ENCODE measurements around the gene TXNRD2. TPM values are rescaled to one million over a fixed set of nuclear protein-coding genes. Genes with fewer than 3 reads are reported as not detected.

The TXNRD2 gene
- total and polyA plus RNA-seq, 2 donors, result 14.5 to 18.1 TPM

DNA sequence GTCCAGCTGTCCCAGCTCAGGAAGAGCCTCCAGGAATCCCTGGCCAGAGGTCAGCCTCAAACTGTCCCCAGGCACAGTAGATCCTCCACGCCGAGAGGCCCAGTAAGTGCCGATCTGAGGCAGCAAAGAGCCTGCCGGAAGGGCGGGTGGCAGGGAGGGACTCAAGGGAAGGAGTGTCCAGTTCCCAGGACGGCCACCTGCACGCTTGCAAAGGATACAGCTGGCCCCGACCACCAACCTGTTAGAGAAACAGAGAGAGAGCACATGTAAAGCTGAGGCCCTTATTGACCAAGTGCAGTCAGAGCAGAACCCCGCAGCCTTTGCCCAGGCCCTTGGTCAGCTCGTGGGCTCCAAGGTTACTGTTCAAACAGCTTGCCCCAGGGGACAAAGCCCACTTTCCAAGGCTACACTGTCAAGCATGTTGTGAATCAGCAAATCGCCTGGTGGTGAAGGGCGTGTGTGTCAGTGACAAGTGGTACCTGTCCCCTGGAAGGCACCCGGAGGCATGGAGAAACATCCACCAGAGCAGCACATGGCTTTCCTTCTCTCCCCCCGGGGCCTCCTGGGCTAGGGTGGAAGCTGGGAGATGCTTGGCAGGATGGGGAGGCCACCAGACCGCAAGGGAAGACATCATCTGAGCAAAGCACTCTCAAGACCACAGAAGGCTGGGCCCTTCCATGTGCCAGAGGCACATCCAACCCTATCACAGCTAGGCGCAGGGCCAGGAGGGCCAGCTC, 42.6 kb downstream of the TXNRD2 start:
- DNase-seq (ENCODE audit: extremely low spot score), result no peak
- Histone ChIP-seq H3K27ac (ENCODE audit: low read depth) (no peak overlapping the region), H3K4me3 (ENCODE audit: low read depth, low read length) (no peak overlapping the region), H3K4me1 (ENCODE audit: insufficient read depth) (no peaks in the 10 kb centered on the region), H3K36me3 (ENCODE audit: insufficient read depth) (peaks cover 2% of the 10 kb centered on the region)
- WGBS, result 90% methylated on average over 16 of the region's 16 CpGs

DNA sequence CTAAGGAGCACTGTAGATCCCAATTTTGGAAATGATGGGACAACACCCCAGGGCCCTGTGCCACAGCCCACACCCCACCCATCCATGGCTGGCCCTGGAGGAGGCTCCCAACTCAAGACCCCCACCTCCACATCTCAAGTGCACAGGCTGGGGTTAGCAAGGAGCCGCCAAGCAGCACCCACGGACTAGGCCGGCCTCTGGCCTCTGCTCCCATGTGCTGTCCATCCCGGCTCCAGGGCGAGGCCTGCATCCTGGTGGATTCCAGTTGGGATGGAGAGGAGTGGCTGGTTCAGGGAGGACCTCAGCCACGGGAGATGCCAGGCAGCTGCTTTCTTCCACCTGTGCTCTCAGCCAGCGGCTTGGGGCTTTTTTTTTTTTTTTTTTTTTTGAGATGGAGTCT, 43.5 kb downstream of the TXNRD2 start:
- Histone ChIP-seq H3K4me3 (ENCODE audit: low read depth, low read length) (no peak overlapping the region), H3K27ac (ENCODE audit: low read depth) (no peak overlapping the region), H3K4me1 (ENCODE audit: insufficient read depth) (no peaks in the 10 kb centered on the region), H3K36me3 (ENCODE audit: insufficient read depth) (peaks cover 2% of the 10 kb centered on the region)
- WGBS, result 93% methylated on average over 7 of the region's 7 CpGs
- DNase-seq (ENCODE audit: extremely low spot score), result no peak

DNA sequence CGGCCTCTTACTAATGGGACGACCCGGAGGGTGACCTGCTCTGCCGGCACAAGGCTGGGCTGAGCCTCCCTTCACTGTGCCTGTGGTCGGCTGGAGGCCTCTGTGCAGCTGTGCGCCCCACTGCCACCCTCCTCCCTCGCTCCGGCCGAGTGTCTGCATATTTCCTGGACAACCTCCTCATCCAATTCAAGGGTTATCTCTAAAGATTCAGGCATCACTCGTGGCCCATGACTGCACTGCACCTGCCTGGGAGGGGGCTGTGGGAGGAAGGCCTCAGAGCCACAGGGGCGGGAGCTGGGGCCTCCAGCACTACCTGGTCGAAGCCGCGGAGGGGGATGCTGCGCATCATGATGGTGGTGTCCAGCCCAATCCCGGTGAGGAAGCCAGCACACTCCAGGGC, 43.9 kb downstream of the TXNRD2 start:
- no peaks in the 10 kb centered on the region for H3K4me1 ChIP-seq (ENCODE audit: insufficient read depth)
- no peak overlapping the region for H3K27ac ChIP-seq (ENCODE audit: low read depth)
- H3K36me3 ChIP-seq (ENCODE audit: insufficient read depth), result peaks cover 2% of the 10 kb centered on the region
- WGBS, result 89% methylated on average over 16 of the region's 16 CpGs
- H3K4me3 ChIP-seq (ENCODE audit: low read depth, low read length), result no peak overlapping the region
- DNase-seq (ENCODE audit: extremely low spot score), result no peak

DNA sequence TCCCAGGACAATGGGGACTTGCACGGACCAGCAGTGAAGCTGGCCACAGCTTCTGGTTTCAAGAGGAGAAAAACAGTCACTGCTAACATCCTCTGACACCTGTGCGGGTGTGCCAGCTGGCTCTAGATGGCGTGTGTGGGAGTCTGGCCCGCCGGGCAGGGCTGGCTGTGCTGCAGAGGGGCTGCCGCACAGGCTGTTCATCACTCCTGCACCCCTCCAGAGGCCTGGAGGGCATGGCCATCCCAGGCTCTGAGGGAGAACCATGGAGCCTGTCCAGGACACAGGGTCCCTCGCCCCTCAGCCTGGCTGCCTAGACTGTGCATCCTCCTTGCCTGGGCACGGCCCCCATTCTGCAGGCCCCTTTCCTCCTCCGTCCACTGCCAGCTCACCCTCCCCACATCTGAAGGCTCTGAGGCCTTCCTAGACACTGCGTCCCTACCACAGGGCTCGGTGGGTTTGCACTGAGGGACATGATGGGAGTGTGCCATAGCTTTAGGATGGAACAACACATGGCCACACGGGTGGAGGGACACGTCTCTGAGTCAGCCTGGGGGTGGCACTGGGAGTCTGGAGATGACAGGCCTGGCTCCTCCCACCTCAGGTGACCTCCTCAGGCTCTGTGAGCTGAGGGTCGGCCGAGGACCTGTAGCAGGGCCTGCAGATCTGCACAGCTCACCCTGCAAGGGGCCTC, 44.8 kb downstream of the TXNRD2 start:
- H3K27ac ChIP-seq (ENCODE audit: low read depth), result no peak overlapping the region
- peaks cover 2% of the 10 kb centered on the region for H3K4me1 ChIP-seq (ENCODE audit: insufficient read depth)
- whole genome bisulfite sequencing, result 87% methylated on average over 15 of the region's 15 CpGs
- no peak for DNase-seq (ENCODE audit: extremely low spot score)
- H3K36me3 ChIP-seq (ENCODE audit: insufficient read depth), result peaks cover 2% of the 10 kb centered on the region
- no peak overlapping the region for H3K4me3 ChIP-seq (ENCODE audit: low read depth, low read length)

DNA sequence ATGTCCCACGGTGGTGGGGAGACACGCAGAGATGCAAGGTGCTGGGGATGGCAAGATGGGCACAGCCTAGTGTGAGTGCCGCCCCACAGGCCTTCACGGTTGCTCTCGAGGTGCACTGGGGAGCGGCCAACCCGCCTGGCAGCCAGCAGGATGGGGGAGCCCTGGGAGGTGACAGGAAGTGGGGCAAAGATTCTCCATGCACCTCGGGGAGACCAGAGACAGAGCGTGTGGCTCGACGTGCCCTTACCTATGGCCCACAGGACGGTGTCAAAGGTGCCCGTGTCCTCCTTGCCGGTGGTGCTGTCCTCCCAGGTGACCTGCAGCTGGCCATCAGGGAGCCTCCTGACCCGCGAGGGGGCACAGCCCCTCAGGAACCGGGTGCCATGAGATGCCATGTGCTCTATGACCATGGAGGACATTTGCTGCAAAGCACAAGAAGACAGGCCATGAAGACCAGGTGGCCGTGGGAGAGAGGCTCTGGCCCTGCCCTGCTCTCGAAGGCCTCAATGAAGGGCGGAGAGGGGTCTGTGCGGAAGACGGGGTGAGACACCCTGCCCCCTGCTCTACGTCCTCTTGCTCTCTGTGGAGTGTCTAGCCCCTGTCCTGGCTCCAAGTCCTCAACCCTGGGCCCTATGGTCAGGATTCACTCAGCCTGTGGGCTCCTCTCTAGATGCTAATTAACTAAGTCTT, 46.3 kb downstream of the TXNRD2 start:
- WGBS, result 92% methylated on average over 23 of the region's 23 CpGs
- H3K36me3 ChIP-seq (ENCODE audit: insufficient read depth), result no peaks in the 10 kb centered on the region

DNA sequence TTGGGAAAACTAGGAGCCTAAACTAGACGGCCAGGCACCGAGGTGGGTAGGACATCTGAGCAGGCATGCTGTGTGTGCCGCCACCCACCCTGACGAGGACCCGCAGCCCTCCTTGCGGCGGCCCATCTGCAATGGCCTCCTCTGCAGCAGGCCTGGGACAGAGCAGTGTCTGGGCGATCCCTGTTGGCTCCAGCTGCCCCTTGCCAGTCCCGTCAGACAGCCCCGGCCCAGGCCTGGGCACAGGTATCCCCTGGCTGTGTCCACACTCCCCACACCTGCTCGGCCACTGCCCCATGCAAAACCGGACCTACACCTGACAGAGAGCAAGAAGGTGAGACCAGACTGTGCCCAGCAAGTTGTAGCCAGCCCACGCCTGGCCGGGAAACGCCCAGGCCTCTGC, 48.3 kb downstream of the TXNRD2 start:
- Histone ChIP-seq H3K4me1 (ENCODE audit: insufficient read depth) (peaks cover 2% of the 10 kb centered on the region), H3K36me3 (ENCODE audit: insufficient read depth) (no peaks in the 10 kb centered on the region), H3K27ac (ENCODE audit: low read depth) (no peak overlapping the region), H3K4me3 (ENCODE audit: low read depth, low read length) (no peak overlapping the region)
- no peak for DNase-seq (ENCODE audit: extremely low spot score)
- WGBS, result 93% methylated on average over 15 of the region's 15 CpGs

More for the DNA sequence above, 46.3 kb downstream of the TXNRD2 start:
- DNase-seq (ENCODE audit: extremely low spot score), result no peak
- Histone ChIP-seq H3K27ac (ENCODE audit: low read depth) (no peak overlapping the region), H3K4me3 (ENCODE audit: low read depth, low read length) (no peak overlapping the region), H3K4me1 (ENCODE audit: insufficient read depth) (peaks cover 2% of the 10 kb centered on the region)

DNA sequence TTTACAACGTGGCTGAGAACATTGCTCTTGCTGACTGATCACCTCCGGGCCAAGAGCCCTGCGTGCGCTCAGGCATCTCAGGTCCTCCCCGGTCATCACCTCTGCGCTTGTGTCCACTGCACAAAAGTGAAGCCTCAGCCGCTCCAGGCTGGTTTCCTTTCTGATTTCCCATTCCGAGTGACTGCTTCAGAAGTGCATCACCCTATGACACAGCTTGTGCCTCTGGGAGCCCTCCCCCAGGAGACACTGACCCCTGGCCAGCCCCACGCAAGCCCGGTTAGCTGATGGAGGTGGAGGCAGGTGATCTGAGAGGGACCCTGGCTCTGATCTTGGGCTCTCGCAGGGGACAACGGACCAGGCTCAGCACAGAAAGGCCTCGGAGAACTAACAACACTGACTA, 48.7 kb downstream of the TXNRD2 start:
- Histone ChIP-seq H3K27ac (ENCODE audit: low read depth) (no peak overlapping the region), H3K4me1 (ENCODE audit: insufficient read depth) (peaks cover 2% of the 10 kb centered on the region), H3K36me3 (ENCODE audit: insufficient read depth) (no peaks in the 10 kb centered on the region), H3K4me3 (ENCODE audit: low read depth, low read length) (no peak overlapping the region)
- 82% methylated on average over 13 of the region's 13 CpGs for WGBS
- no peak for DNase-seq (ENCODE audit: extremely low spot score)

DNA sequence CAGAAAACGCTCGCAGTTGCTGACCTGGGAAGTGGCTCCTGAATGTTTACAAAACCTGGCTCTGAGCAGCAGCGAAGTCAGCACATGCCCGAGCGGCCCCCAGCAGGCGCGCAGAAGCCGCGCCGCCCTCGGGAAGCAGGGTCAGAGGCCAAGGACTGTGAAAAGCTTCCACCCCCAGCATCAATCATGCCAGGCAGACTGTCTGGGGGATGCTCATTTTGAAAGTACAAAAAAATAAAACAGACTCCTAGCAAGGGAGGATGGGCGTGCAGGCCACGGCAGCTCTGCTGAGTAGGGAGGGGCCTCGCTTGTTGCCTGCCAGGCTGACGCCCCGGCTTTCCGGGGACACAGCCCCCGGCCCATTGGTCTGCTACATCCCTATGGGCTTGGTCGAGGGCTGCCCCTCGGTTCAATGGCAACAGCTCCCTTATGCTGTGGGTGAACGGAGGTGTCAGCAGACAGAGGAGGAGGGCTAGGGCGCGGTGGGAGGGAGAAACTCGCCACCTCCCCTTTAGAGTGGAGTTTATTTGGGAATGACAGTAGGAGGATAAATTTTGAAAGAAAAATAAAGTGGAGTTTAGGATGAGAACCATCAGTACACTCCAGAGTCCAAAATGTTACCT, 49.2 kb downstream of the TXNRD2 start:
- H3K27ac ChIP-seq (ENCODE audit: low read depth), result no peak overlapping the region
- H3K36me3 ChIP-seq (ENCODE audit: insufficient read depth), result no peaks in the 10 kb centered on the region
- H3K4me3 ChIP-seq (ENCODE audit: low read depth, low read length), result no peak overlapping the region
- DNase-seq (ENCODE audit: extremely low spot score), result no peak
- WGBS, result 46% methylated on average over 24 of the region's 24 CpGs
- H3K4me1 ChIP-seq (ENCODE audit: insufficient read depth), result peaks cover 2% of the 10 kb centered on the region

DNA sequence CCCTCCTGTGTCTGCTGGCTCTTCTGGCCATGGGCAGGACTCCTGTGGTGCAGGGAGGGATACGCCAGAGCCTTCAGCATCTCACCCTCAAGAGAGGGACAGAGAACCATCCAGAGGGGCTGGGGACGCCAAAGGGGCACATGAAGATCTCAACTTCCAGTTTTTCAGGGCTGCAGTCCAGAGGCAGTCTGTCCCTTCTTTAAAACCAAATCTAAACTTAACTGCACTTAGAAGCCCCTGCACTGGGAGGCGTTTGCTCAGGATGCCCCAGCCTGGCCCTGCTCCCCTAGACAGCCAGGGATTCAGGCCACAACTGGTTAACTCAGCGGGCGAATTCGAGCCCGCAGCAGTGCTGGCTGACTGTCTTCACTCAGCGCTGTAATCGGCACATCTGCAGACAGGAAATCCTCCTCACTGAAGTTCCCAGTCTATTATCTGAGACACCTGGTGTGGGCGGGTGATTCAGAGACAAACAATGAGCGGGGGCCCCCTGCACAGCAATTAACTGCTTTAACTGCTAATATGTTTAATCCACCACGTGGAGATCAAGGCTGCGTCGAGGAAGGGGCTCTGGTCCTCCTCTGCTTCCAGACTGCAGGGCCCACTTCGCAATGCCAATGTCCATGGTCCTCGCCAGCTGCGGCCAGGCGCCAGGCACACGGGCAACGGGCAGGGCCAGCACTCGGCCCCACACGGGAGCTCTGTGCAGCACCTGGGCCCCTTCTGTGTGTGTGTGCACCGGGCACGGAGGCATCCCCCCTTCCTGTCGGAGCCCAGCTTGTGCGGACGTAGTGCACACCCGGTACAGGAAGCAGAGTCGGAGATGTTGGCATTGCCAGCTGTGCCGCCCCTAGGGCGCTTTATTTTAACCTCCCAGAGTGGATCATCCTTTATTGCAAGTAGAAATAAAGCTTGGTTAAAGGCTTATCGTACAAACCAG, 50.0 kb downstream of the TXNRD2 start:
- Histone ChIP-seq H3K4me1 (ENCODE audit: insufficient read depth) (peaks cover 2% of the 10 kb centered on the region), H3K4me3 (ENCODE audit: low read depth, low read length) (no peak overlapping the region), H3K27ac (ENCODE audit: low read depth) (no peak overlapping the region), H3K36me3 (ENCODE audit: insufficient read depth) (no peaks in the 10 kb centered on the region)
- 42% methylated on average over 32 of the region's 32 CpGs for WGBS
- no peak for DNase-seq (ENCODE audit: extremely low spot score)

DNA sequence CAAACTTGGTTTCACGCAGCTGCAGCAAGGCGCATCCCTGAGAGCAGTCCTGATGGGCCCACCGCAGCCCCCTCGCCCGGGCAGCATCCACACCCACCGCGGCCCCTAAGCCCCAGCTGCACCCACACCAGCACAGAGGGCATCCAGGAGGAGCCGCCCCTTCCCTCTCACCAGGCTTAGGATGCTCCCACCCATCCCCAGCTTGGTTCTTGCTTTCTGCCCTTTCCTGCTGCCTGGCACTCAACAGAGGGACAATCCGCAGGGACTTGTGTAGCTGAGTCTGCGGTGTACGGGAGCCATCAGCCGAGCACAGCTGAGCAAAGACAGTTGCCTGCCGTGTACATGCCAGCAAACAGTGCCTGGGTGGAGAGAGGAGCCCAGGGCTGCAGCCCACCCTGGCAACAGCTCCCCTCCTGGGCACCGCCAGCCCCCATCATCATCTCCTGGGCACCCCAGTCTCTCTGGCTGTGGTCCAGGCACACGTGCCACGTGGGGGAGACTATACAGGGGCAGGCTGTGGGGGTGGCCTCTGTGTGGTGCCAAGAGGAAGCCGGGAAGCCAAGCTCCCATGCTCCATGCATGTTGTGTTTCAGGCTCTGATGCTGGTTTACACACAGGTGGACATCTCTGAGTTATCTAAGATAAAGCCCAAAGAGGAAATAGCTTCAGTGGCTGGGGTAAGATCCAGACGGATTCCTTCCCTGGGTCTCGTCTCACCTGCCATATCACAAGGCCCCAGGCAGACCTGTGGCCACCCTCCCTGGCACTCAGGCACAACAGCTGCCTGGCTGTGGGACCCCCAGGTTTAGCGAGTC, 50.9 kb downstream of the TXNRD2 start:
- no peak for DNase-seq (ENCODE audit: extremely low spot score)
- no peak overlapping the region for H3K27ac ChIP-seq (ENCODE audit: low read depth)
- H3K36me3 ChIP-seq (ENCODE audit: insufficient read depth), result no peaks in the 10 kb centered on the region
- peaks cover 2% of the 10 kb centered on the region for H3K4me1 ChIP-seq (ENCODE audit: insufficient read depth)
- no peak overlapping the region for H3K4me3 ChIP-seq (ENCODE audit: low read depth, low read length)
- 83% methylated on average over 20 of the region's 20 CpGs for WGBS

DNA sequence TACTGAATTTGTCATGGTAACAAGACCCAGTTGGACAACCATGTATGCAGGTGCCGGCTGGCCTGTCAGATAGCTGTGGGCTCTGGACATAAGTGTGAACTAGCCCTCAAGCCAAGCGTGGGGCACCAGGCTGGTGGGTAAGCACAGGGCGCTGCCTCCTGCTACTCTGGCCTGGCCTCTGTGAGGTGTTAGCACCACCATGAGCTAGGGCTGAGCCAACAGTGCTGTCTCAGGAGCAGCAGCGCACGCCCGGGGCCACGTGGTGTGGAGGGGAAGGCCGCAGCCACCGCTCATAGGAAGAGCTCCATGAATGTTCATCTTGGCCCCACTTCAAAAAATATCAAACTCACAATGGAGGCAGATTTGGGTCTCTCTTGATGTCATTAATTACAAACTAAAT, 51.7 kb downstream of the TXNRD2 start:
- no peak for DNase-seq (ENCODE audit: extremely low spot score)
- Histone ChIP-seq H3K4me3 (ENCODE audit: low read depth, low read length) (no peak overlapping the region), H3K36me3 (ENCODE audit: insufficient read depth) (no peaks in the 10 kb centered on the region), H3K4me1 (ENCODE audit: insufficient read depth) (peaks cover 2% of the 10 kb centered on the region), H3K27ac (ENCODE audit: low read depth) (no peak overlapping the region)
- 92% methylated on average over 9 of the region's 9 CpGs for WGBS

DNA sequence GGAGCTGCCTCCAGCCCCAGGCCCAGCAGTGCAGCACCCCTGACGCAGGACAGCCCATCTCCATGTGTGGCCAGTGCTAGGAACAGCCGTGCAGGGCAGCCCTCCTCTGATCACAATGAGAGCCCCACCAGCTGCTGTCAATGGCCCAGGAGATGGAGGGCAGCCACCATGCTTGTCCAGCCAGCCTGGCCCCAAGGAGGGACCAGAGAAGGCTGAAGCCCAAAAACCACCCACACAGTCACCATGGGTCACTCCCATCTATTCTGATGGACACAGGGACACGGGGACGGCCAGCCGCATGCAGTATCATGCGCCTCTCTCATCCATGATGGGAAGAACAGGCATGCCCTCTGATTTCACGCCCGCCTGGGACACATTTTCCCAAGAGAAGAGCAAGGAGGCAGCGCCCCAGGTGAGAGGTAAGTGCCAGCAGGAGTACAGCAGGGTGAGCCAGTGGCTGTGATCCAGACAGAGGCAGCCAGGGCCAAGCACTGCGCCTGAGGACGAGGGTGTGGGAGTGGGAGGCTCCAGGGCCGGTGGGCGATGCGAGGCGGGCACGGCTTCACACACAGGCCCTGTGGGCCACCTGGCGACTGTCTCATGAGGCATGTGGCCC, 53.4 kb downstream of the TXNRD2 start:
- no peak for DNase-seq (ENCODE audit: extremely low spot score)
- Histone ChIP-seq H3K27ac (ENCODE audit: low read depth) (no peak overlapping the region), H3K4me3 (ENCODE audit: low read depth, low read length) (no peak overlapping the region), H3K36me3 (ENCODE audit: insufficient read depth) (no peaks in the 10 kb centered on the region), H3K4me1 (ENCODE audit: insufficient read depth) (peaks cover 2% of the 10 kb centered on the region)
- WGBS, result 94% methylated on average over 17 of the region's 17 CpGs
